Gastrocnemius medialis (tissue), 4 donors: ENCODE measurements around the gene SERPINB1. TPM values are rescaled to one million over a fixed set of nuclear protein-coding genes. Genes with fewer than 3 reads are reported as not detected.

Experiments
- ATAC-seq, 2 donors: fragments of 150-250 bp; one replicate each; pipeline ENCODE4 v1.9.1; 2016
- DNase-seq, 2 donors: peaks; one replicate each; pipeline ENCODE4 v3.0.0-alpha.2; 2019
- H3K27ac ChIP-seq, 4 donors: fragments of 200-600 bp; sonication (generic); 1 replicate in 1 of 4; 2 replicates in 3 of 4; pipeline ENCODE4 v1.5.1; 2016 to 2018; ENCODE audit warnings: mild to moderate bottlenecking in 2 of 4, moderate library complexity in 1 of 4
- H3K27me3 ChIP-seq, 3 donors: fragments of 200-600 bp; sonication (generic) in 2 of 3; 1 replicate in 1 of 3; 2 replicates in 2 of 3; pipeline versions ENCODE4 v1.5.1 to v1.6.0; 2016 to 2019; ENCODE audit warnings: mild to moderate bottlenecking in 1 of 3, moderate library complexity in 1 of 3
- H3K36me3 ChIP-seq, 2 donors: fragments of 200-600 bp; sonication (generic) in 1 of 2; one replicate each; pipeline ENCODE4 v1.5.1; 2017 to 2018
- H3K4me1 ChIP-seq, 2 donors: fragments of 200-600 bp; sonication (generic) in 1 of 2; one replicate each; pipeline ENCODE4 v1.5.1; 2016 to 2017; ENCODE audit warnings: mild to moderate bottlenecking in 2 of 2
- H3K4me3 ChIP-seq, 4 donors: fragments of 200-600 bp; sonication (generic) in 3 of 4; 1 replicate in 1 of 4; 2 replicates in 3 of 4; pipeline ENCODE4 v1.5.1; 2016 to 2019; ENCODE audit warnings: mild to moderate bottlenecking in 2 of 4
- H3K9me3 ChIP-seq, 3 donors: fragments of 200-600 bp; sonication (generic) in 2 of 3; 1 replicate in 1 of 3; 2 replicates in 2 of 3; pipeline ENCODE4 v1.5.1; 2016 to 2019
- CTCF ChIP-seq, 5 experiments: fragments of 450-650 bp in 3 of 5; fragments of 200-600 bp in 2 of 5; sonication (generic) in 2 of 5; IDR thresholded peaks in 4 of 5; conservative IDR thresholded peaks in 1 of 5; 1 replicate in 4 of 5; 2 replicates in 1 of 5; pipeline ENCODE4 v1.5.1; 2016 to 2019; ENCODE audit warnings: antibody characterized with exemption in 5 of 5, mild to moderate bottlenecking in 3 of 5, moderate library complexity in 3 of 5
- POLR2A ChIP-seq, 2 donors: fragments of 450-650 bp; IDR thresholded peaks; one replicate each; pipeline ENCODE4 v1.6.1; 2017; ENCODE audit warnings: antibody characterized with exemption in 2 of 2, mild to moderate bottlenecking in 2 of 2, moderate library complexity in 2 of 2
- in situ Hi-C, 4 donors: fragments of 200-750 bp; cut with MboI; loops; one replicate each; pipeline versions ENCODE4 v1.15.0 to v1.8.0; 2017; ENCODE audit warnings: low sequenced_read_pairs in 4 of 4
- intact Hi-C: fragments of 100-400 bp; cut with DNase I; formaldehyde crosslinking; loops from one replicate; pipeline ENCODE4 v1.15.1; 2023; ENCODE audit warnings: low total_unique reads
- total RNA-seq, 4 donors: library from RNA; depleted of rRNA; stranded (reverse); fragments of >200 nt; gene quantifications; one replicate each; pipeline versions ENCODE4 v1.1.0 to v1.2.3, GENCODE V29; 2016

The SERPINB1 gene
- 10 to 100 TPM; 14.0 to 29.9 (median 24.9) TPM for total RNA-seq

- H3K9me3 ChIP-seq = no peaks in the 10 kb centered on the region
- no peaks in the 10 kb centered on the region for H3K27me3 ChIP-seq
- in situ Hi-C loops = loop anchor here (10.0 to 25.0 kb wide), 4 partner anchors 47 to 223 kb away; partner anchors contain the start of gene RIPK1 (in 3 of the 4)
- ATAC-seq (peak; percentile 94 to 95), DNase-seq (peak; percentile 83 to 91)
- peak within 1 kb of the TSS; percentile 63 to 76 (median 65) for H3K4me3 ChIP-seq
- peak within 1 kb of the TSS; percentile 90 to 96 (median 96) for H3K27ac ChIP-seq
- intact Hi-C loops = loop anchor here (2.0 to 10.0 kb wide), 2 partner anchors 77 to 1073 kb away; partner anchors contain the start of gene WRNIP1
- peaks cover 31 to 37% of the 10 kb centered on the region in 2 donors for H3K4me1 ChIP-seq
- H3K36me3 ChIP-seq = peaks cover 0 to 25% of the 10 kb centered on the region in 2 donors
- TF ChIP-seq POLR2A (IDR thresholded peaks at IDR 0.05) (peak; percentile 65 to 71), CTCF (IDR thresholded peaks at IDR 0.05 in 4 of 5, conservative IDR thresholded peaks at IDR 0.05 in 1 of 5) (peak in 3 of 5 experiments; percentile 17 to 25 (median 25))
Observed at GRCh38 chr6:2841264-2842138, at the start of gene SERPINB1. SERPINB1 (minus strand) TSS chr6:2841863; CDS start chr6:2840586, 1,277 bp downstream.

- intact Hi-C loops = no loop called here
- no peak overlapping the region for H3K27ac ChIP-seq
Observed at GRCh38 chr6:2890976-2891767, 49.5 kb upstream of the SERPINB1 start.

GRCh38 chr6:2885967-2886735 is 44.5 kb upstream of the SERPINB1 start:
- ATAC-seq = no peak
- Histone ChIP-seq H3K9me3 (no peaks in the 10 kb centered on the region), H3K4me3 (no peak overlapping the region), H3K27me3 (no peaks in the 10 kb centered on the region), H3K27ac (no peak overlapping the region), H3K4me1 (no peaks in the 10 kb centered on the region), H3K36me3 (peaks cover 0 to 4% of the 10 kb centered on the region in 2 donors)
- DNase-seq = no peak
- intact Hi-C loops (no loop called here), in situ Hi-C loops (no loop called here)
- TF ChIP-seq POLR2A (IDR thresholded peaks at IDR 0.05) = no peak
- TF ChIP-seq CTCF (IDR thresholded peaks at IDR 0.05 in 4 of 5, conservative IDR thresholded peaks at IDR 0.05 in 1 of 5) = no peak

More at GRCh38 chr6:2890976-2891767, 49.5 kb upstream of the SERPINB1 start:
- no peak overlapping the region for H3K4me3 ChIP-seq
- H3K36me3 ChIP-seq = peaks cover 0 to 22% of the 10 kb centered on the region in 2 donors
- no peak for DNase-seq
- H3K27me3 ChIP-seq = no peaks in the 10 kb centered on the region
- no peak for TF ChIP-seq CTCF (IDR thresholded peaks at IDR 0.05 in 4 of 5, conservative IDR thresholded peaks at IDR 0.05 in 1 of 5)
- TF ChIP-seq POLR2A (IDR thresholded peaks at IDR 0.05) = no peak
- H3K9me3 ChIP-seq = no peaks in the 10 kb centered on the region
- H3K4me1 ChIP-seq = no peaks in the 10 kb centered on the region
- ATAC-seq = no peak
- in situ Hi-C loops = no loop called here

GRCh38 chr6:2884804-2885203 is 43.1 kb upstream of the SERPINB1 start:
- Histone ChIP-seq H3K27me3 (no peaks in the 10 kb centered on the region), H3K4me3 (no peak overlapping the region), H3K36me3 (peaks cover 0 to 2% of the 10 kb centered on the region in 2 donors), H3K9me3 (no peaks in the 10 kb centered on the region), H3K4me1 (no peaks in the 10 kb centered on the region), H3K27ac (no peak overlapping the region)
- ATAC-seq (no peak), DNase-seq (no peak)
- intact Hi-C loops = no loop called here
- in situ Hi-C loops = no loop called here
- TF ChIP-seq POLR2A (IDR thresholded peaks at IDR 0.05) (no peak), CTCF (IDR thresholded peaks at IDR 0.05 in 4 of 5, conservative IDR thresholded peaks at IDR 0.05 in 1 of 5) (no peak)
